Stimulated activated CD8-positive, alpha-beta memory T cell treated with anti-CD3 and anti-CD28 coated beads, Interleukin-4, amount 100 ng/mL, for 24 hours (primary cell): ENCODE data around the gene DOK5.
"Not testable (repeated sequence)": the region's sequence is repeated elsewhere in the genome, so short reads cannot be mapped to it uniquely, and the experiment has no call there.

Source experiments
- DNase-seq: peaks from one replicate; pipeline ENCODE4 v3.0.0-alpha.2; 2020; ENCODE audit warnings: low read depth

The DOK5 gene

DNA sequence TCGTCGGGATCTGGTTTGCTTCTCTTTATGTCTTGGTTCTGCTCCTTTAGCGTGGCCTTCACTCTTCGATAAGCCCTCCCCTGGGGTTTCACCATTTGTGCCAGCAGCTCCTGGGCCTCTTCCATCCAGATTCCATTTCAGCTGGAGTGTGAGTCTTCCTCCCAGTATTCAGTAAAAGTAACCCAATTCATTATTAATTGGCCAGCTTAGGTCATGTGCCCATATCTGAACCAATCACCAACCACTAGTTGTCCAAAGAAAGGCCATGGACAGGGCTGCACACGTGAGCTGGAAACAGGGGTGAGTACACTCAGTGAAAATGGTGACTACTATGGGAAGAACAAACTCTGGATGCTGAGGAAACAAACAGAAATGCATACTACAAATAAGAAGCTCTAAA lies 2.8 kb upstream of the DOK5 start:
- no peak for DNase-seq

DNA sequence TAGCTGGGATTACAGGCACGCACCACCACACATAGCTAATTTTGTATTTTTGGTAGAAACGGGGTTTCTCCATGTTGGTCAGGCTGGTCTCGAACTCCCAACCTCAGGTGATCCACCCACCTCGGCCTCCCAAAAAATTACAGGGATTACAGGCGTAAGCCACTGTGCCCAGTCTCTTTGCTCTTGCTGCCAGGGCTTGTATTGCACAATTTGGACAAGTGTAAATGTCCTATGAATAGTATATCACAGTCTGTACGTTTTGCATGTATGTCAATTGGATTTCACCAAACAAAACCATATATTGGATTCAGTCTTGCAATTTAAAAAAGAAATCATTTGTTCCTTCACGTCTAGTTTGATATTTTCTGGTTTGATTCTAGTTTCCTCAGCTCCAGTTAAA lies 2.1 kb upstream of the DOK5 start:
- no peak for DNase-seq

DNA sequence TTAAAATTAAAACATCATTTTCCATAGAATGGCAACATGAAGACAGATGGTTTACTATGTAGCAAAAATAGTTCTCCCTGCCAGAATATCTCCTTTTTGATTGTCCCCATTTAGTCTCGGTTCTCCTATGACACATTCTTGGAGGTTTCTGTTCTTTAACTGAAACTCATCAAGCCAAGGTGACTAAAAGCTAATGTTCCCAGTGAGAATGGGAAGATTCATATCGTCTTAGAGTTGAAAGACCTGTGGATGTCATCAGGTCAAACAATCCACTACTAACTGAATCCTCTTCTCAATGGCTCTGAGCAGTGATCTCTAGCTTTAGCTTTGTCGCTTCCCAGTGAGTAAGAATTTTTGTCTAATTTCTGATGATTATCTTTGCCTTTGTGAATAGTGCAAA lies 1.3 kb upstream of the DOK5 start:
- no peak for DNase-seq

DNA sequence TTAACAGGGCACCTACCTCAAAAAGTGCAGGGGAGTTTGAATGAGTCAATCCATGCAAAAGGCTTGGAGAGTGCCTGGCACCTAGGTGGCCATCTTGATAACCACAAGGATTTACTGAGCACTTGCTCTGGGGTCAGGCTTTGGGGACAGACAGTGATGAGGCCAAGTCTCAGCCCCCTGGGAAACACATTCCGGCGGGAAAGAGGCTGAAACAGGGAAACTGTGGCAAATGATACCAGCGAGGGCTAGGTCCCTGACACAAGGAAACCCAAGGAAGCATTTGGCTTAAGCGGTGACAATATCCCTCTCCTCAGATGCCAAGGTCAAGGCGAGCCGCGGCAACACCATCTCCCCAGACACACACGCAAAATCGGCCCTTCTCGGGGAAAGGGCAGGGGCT lies 527 bp upstream of the DOK5 start:
- DNase-seq: no peak

DNA sequence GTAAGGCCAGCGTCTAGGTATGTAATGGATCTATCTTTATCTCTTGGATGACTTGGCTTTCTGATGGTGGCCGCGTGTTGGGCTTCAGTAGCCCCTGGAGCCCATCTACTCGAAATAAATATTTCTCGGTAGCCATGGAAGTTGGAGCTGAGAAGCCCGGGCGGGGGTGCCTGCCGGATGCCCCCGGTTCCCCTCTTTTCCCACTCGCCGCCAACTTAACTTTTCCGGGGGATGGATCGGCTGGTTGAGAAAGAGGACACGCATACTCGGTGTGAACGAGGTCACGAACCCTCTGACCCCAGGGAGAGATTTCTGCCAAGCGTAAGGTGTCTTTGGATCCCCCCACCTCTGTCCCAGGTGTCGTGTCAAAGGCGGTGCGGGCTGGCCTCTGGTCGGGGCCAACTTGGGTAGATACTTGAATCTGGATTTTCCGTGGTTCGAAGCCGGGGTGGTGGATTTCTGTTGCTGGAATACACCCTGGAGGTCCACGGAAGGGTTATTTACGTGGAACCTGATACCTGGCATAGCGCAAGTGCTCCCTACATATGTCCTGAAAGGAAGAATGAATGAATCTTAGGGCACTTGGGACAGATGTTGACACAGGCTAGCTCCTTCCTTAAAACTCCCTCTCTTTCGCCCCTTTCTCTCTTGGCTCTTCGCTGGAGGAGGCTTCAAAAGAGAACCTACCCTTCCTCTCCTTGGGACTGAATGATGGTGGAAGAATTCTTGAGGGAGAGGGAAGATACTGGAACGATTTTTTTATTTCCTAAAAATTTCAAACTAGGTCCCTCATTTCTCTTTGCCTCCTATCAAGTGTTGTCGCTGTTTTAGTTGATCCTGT lies 996 bp downstream of the DOK5 start:
- DNase-seq: no peak

DNA sequence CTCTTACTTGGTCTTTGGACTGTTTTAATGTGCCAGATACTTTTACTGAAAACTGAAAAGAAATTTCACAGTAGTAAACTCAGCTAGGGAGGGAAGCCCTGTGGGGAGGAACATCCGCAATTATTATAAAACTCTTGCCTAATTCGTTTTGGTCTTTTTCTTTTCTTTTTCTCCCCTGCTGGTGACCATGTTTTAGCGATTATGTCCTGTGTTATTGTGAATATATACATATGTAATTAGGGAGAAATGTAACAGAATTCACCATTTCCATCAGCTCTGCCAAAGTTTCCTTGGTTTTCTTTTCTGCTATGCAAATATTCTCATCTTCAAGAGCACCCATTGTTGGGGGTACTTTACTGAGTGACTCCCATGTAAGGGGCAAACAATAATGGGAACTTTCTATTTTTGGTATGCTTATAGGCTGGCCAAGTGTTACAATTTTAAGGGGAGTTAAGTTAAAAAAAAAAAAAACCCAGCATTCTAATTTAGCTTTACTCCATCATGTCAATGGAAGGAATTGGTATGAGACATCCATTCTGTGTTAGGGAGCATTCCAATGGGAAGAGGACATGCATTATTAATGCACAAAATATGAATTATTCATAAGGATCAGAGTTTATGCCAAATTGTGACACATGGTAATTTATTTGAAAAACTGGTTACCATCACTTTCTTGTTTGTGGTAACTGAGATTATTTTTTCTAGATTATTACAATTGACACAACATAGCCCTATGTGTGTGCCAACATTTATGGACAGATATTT lies 2.0 kb downstream of the DOK5 start:
- DNase-seq: no peak

DNA sequence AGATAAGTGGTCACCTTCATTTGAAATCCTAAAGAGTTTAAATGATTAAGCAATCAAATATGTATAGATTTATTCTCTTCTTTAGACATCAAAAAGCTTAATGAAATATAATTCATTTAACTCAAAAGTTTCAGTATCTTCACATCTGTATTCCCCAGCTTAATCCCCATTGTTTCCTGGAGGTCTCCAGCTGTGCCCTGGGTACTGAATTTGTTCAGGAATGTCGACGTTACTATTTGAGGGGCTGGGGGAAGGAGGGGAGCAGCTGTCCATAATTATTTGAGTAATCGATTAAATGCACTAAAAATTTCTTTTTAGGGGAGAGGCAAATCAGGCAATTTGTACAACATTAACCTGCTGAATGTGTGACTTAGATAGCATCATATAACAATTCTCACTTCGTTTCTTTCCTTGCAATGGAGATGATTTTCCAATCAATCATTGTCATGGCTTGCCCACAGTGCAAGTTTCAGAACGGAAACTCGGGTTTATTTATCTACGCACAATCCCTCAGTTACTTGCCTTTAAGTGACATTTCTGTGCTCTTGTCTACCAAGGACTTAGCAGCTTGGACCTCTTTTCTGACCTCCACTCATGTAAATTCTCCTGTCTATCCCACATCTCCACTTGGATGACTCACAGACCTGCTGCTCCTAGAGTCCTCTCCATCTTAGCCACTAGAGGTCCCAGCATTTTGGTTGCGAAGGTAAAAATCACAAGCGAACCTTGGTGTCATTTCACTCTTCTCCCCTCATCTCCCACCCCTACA lies 3.9 kb downstream of the DOK5 start:
- DNase-seq: no peak

DNA sequence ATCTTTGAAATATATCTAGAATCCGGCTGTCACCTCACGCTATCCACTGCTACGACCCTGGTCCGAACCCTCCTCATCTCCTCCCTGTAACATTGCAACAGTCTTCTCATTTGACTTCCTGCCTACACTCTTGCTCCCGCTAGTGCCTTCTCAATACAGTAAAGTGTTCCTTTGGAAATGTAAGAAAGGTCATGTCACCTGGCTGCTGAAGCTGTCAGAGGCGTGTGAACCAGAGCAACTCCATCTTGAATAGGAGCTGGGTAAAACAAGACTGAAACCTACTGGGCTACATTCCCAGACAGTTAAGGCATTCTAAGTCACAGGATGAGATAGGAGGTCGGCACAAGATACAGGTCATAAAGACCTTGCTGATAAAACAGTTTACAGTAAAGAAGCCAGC lies 4.5 kb downstream of the DOK5 start:
- not testable (repeated sequence) for DNase-seq

DNA sequence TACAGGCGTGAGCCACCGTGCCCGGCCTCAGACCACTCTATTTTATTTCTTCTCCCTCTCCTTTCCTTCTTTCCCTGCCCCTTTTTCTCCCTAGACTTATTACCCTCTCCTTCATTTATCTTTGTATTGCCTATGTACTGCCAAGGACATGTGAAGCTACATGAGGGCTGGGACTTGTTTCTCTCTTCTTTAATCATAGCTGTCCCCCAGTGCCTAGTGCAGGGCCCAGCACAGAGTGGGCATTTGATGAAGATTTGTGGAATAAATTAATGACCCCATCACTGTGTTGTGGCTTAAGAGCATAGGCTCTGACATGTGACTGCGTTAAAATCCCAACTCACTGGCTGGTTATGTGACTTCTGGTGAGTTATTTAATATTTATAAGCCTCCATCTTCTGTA lies 6.0 kb downstream of the DOK5 start:
- no peak for DNase-seq

DNA sequence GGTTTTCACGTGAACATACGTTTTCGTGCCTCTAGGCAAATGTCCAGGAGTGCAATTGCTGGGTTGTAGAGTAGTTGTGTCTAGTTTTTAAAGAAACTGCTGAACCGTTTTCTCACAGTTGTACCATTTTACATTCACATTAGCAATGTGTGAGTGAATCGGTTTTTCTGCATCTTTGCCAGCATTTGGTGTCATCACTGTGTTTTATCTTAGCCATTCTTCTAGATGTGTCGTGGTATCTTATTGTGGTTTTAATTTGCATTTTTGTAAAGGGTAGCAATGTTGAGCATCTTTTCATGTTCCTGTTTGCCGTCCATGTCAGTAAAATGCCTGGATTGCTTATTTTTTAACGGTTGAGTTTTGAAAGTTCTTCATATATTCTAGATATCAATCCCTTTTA lies 10.2 kb downstream of the DOK5 start:
- DNase-seq: no peak

DNA sequence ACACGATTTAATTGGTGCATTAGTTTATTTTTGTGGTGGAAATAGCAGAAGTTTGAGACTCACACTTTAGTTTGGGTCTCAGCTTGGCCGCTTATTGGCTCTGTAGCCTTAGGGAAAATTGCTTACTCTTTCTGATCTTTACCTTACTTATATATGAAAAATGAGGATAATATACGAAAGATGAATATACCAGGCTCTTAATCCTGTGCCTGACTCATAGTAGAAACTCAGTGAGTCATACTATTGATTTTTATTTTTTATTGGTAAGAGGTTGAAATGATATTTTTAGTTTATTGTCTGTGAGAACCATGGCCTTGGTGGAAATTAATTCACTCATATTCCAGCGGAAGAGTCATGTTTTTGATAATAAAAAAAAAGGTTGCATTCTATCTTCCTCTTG lies 11.2 kb downstream of the DOK5 start:
- no peak for DNase-seq

DNA sequence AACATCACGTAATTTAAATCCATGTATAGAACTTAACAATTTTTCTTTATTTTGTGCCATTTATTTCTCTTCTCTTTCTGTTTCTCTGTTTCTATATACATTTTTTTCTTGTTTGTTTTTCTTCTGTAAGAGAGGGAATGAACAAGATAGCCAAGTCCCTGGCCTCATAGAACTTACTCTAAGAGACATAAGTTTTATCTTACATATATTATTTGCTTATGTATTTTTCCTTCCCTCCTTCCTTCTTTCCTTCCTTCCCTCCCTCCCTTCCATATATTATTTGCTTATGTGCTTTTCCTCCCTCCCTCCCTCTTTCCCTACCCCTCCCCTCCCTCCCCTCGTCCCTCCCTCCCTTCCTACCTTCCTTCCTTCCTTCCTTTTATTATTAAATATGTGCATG lies 13.0 kb downstream of the DOK5 start:
- no peak for DNase-seq

DNA sequence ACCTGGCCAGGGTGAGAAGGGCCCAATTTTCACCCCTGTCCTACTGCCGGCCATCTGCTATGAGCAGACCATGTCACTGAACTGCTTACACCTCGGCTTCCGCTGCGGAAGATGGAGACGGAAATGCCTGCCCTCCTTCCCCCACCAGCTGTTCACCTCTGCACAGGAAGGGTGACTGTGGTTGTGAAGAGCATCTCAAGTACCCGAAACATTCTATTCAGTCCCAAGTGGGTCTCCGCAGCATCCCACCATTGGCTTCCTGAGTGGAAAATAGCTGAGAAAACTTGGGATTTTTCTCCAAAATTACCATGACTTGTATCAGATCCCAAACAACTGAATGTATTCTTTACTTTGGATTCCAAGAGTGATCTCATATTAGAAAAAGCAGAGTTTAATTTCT lies 16.1 kb downstream of the DOK5 start:
- DNase-seq: no peak

DNA sequence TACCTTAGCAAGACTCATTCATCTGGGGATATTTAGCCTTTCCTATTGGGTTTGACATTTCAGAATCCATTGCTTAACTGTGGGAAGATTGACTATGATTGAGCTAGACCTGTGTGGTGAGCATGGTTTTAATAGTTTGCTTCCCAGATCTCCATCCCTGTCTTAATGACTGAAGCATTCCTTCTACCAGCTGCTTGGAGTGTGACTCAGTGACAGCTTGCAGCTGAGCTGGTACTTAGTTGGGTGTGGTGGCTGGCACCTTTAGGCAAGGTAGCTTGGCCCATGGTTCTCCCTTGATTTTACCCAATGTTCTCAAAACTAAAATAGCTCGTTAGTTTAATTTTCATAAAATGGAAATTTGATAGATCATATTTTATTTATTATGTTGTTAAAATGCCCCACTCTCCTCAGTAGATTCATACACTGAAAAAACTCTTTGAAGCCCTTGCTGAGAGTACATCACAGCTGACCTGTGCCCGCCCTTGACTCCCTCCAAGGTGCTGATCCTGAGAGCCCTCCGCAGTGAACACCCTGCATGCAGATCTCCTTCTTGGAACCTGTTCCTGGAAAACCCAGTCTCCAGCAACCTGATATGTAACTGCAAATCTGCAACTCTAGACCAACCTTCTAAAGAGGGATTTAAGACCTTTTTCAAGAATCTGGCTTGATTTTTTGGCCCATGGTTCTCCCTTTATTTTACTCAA lies 19.1 kb downstream of the DOK5 start:
- DNase-seq: no peak

DNA sequence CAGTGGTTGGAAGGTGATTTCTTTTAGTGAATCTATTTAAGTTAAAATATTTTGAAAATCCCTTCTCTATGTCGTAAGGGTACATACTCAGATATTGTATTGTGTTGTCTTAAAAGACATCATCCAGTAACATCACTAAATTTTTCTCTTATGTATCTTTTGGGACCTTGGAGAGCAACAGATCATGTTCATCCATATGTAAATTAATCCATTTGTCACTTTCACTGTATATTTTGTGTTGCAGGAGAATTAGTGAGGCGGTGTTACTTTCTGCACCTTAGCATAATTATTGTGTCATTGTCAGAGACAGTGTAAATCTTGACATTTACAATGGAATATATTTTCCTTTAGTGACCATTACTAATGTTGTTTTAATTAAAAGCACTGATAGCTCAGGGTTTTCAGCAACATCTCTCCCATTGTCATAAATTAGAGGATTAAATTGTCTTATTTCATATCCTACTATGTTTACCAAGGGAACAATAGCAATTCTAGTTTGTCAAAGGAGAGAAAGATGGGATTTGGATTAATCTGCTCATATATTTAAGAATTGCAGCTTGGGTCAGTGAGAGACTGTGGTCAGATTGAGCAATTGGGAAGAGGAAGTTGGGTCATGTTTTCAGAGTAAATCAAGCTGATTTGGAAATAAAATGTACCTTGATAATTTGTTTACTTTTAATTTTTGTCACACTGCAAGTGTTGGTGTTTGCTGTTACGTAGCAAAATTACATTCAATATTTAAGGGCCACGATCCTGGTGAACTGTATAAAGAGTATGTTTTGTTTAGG lies 22.7 kb downstream of the DOK5 start:
- DNase-seq: no peak

DNA sequence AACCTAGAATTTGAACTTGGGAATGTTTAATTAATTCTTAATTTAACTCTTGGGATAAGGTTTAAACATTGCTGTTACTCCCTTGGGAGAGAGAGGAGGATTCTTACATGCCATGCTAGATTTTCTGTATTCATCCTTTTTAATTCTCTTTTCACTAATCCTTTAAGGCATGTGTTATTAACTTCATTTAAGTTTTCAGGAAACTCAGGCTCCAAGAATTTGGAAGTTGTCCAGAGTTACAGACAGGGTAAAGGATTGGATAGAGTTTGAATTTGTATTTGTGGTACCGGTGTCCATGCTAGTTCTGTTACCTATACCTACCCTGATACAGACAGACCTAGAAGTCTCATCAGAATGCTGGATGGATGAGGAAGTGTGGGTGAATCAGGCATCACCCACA lies 23.7 kb downstream of the DOK5 start:
- no peak for DNase-seq

DNA sequence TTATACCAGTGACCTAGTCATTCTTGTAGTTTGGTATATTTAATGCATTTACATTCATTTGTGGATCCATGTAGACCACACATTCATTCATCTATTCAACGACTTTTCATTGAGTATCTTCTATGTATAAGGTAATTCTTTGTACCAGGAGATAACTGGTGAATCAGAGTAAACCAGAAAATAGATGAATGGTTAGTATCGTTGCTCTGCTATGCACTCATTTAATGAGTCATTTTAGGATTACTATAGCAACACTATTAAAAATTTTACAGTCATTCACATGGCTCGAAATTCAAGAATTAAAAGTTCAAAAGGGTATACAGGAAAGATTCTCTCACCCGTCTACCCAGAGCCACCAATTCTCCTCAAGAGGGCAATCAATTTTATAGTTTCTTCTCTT lies 26.8 kb downstream of the DOK5 start:
- DNase-seq: no peak

DNA sequence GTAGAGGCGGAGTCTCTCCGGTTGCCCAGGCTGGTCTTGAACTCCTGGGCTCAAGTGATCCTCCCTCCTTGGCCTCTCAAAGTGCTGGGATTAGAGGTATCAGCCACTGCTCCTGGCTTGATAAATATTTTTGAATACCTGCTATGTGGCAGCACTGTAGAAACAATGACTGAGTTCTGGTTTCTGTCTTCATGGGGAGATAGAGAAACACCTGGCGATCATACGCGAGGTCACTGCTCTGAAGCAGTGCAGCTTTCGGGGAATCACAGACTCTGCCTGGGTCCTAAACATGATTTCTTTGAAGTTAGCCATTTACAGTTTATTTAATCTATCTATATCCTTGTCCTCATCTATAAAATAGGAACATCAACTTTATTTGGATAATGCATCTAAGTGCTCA lies 31.2 kb downstream of the DOK5 start:
- DNase-seq: no peak

DNA sequence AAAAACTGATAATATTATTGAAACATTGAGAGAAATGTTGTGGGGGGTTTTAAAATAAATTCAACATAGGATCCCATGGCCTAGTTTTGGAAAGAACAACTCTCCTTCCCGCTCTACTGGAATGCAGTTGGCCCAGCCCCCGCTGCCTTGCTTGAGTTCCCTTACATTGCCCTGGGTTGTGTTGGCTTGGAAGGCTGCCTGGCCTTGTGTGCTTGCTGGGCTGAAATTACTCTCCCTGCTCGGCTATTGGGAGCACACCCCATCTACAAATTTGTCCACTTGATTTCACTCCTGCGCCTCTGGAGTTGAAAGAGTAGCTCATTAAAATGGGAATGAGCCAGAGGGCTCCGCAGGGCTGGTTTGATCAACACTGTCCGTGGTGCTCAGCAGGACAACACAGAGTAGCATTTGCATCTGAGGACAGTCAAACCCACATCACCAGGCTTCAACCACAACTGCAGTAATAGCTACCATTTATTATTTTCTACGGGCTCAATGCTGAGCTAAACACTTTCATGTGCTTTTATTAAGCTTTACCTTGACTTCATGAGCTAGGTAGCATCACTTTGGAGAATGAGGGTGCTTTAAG lies 35.2 kb downstream of the DOK5 start:
- no peak for DNase-seq

DNA sequence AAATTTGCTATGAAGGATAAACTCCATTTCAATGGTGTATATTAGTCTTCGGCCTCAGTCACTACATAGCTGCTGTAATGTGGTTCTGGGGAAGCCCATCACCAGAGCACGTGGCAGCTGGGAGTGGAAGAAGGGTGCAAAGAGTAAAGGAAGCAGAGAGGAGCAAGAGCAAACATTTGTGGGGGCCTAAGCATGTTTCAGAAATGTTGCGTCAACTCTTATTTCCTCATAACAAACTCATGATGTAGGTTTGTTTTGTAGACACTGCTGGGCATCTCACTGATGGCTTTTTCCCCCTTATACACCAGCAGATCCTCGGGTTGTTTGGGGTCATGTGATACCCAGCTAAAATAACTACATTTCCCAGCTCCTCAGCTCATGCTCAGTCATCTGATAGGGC lies 37.3 kb downstream of the DOK5 start:
- no peak for DNase-seq

DNA sequence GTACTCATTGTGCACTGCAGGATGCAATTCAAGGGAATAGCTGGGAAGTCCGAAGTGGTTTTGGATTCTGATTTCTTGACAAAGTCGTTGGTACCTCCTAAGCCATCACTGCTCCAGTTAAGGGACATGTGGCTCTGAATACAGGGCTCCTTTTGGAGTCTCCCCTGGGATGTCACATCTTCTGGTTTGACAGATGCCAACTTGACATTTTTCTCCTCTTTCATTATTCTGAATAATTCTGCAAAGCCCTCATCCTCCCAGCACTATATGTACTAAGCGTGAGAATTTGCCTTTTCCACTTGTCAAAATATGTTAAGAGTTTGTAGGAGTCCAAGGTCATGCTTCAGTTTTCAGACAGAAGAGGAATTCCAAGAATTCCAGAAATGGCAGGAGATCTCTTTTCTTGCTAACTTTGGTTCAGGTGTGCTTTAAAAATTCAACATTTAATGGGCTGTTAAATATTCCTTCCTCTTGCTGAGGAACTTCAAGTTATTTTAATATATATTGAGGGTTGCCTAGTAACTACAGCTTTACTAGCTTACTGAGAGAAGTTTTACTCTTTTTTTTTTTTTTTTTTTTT lies 38.7 kb downstream of the DOK5 start:
- no peak for DNase-seq
